Left lung (tissue), 10 donors: ENCODE measurements around the gene SMIM36. TPM values are rescaled to one million over a fixed set of nuclear protein-coding genes. Genes with fewer than 3 reads are reported as not detected.
"Not testable (repeated sequence)": the region's sequence is repeated elsewhere in the genome, so short reads cannot be mapped to it uniquely, and the experiment has no call there.

Experiments
- ATAC-seq: fragments of 200-7000 bp; cut with Tn5 transposase; one replicate; pipeline ENCODE4 v1.9.1; 2020; ENCODE audit warnings: moderate library complexity
- DNase-seq, 4 donors: peaks; one replicate each; pipeline ENCODE4 v3.0.0-alpha.2; 2013 to 2020
- H3K27ac ChIP-seq, 2 donors: fragments of 200-600 bp; sonication (generic) in 1 of 2; one replicate each; pipeline versions ENCODE4 v1.5.0 to v1.8.0; 2020 to 2021
- H3K27me3 ChIP-seq, 2 donors: fragments of 200-600 bp; sonication (generic) in 1 of 2; one replicate each; pipeline versions ENCODE4 v1.5.0 to v1.8.0; 2020 to 2021
- H3K36me3 ChIP-seq, 2 donors: fragments of 200-600 bp; sonication (generic) in 1 of 2; one replicate each; pipeline versions ENCODE4 v1.5.0 to v1.8.0; 2020 to 2021
- H3K4me1 ChIP-seq, 2 donors: fragments of 200-600 bp; one replicate each; pipeline ENCODE4 v1.8.0; 2021
- H3K4me3 ChIP-seq, 2 donors: fragments of 200-600 bp; sonication (generic) in 1 of 2; one replicate each; pipeline versions ENCODE4 v1.5.0 to v1.8.0; 2020 to 2021; ENCODE audit warnings: mild to moderate bottlenecking in 1 of 2
- H3K9me3 ChIP-seq, 2 donors: fragments of 200-600 bp; sonication (generic) in 1 of 2; one replicate each; pipeline versions ENCODE4 v1.5.0 to v1.8.0; 2020 to 2021
- intact Hi-C, 2 donors: fragments of 100-400 bp; cut with DNase I; formaldehyde crosslinking; loops; one replicate each; pipeline versions ENCODE4 v1.11.2 to v1.14.2; 2022
- polyA plus RNA-seq, 6 donors: library from polyadenylated mRNA; unstranded; fragments of 120-200 nt; gene quantifications; one replicate each; pipeline ENCODE4 v1.2.1, GENCODE V29; 2013; ENCODE audit not compliant: insufficient read length in 6 of 6
- total RNA-seq, 2 donors: library from RNA; stranded (reverse); fragmentation: NEBNext Ultra II Directional; extraction: Animal tissue kit (Norgen Biotek cat#: 25700); gene quantifications; one replicate each; pipeline ENCODE4 v1.2.1, GENCODE V29; 2021
- TF ChIP-seq, protein P1 (sequence below), 2 donors: fragments of 200-600 bp; sonication (generic) in 1 of 2; IDR thresholded peaks; one replicate each; pipeline versions ENCODE4 v1.5.0 to v1.8.0; 2021; ENCODE audit warnings: antibody characterized with exemption in 2 of 2
- donor health status: DM: no; HTN: yes; CAD: no.
- donor health status: DM: no; HTN: no; CAD: no.

Gene SMIM36
- total and polyA plus RNA-seq, 8 donors = 0.11 to 0.28 (median 0.26) TPM; not detected in 2

- H3K4me1 ChIP-seq = no peaks in the 10 kb centered on the region
- TF ChIP-seq, protein P1, sequence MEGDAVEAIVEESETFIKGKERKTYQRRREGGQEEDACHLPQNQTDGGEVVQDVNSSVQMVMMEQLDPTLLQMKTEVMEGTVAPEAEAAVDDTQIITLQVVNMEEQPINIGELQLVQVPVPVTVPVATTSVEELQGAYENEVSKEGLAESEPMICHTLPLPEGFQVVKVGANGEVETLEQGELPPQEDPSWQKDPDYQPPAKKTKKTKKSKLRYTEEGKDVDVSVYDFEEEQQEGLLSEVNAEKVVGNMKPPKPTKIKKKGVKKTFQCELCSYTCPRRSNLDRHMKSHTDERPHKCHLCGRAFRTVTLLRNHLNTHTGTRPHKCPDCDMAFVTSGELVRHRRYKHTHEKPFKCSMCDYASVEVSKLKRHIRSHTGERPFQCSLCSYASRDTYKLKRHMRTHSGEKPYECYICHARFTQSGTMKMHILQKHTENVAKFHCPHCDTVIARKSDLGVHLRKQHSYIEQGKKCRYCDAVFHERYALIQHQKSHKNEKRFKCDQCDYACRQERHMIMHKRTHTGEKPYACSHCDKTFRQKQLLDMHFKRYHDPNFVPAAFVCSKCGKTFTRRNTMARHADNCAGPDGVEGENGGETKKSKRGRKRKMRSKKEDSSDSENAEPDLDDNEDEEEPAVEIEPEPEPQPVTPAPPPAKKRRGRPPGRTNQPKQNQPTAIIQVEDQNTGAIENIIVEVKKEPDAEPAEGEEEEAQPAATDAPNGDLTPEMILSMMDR (IDR thresholded peaks at IDR 0.05) = no peak
- H3K27me3 ChIP-seq = peaks cover 0 to 6% of the 10 kb centered on the region in 2 donors
- no peaks in the 10 kb centered on the region for H3K36me3 ChIP-seq
- H3K27ac ChIP-seq = no peak overlapping the region
- intact Hi-C loops = no loop called here
- DNase-seq (no peak), ATAC-seq (no peak)
- H3K4me3 ChIP-seq = no peak overlapping the region
- no peaks in the 10 kb centered on the region for H3K9me3 ChIP-seq
These were observed 32.3 kb downstream of the SMIM36 start for GRCh38 chr17:55478971-55479370.

DNA sequence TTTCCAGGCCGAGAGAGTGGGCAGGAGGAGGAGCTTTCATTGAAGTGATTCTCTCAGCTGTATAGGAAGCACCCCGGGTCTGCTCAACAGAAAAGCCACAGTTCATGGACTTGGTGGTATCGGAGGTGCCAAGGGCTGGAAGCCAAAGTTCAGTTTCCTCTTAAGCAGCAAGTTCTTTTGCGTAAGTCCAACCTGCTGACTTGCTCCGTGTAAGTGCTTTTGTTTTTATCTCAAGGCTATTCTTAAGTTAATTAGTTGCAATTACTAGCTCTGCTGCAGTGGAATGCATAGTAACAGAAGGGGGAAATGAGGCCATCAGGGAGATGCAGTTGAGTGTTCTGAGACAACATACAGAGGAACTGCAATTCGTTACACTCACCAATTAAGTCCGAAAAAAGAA is 44.6 kb downstream of the SMIM36 start:
- Histone ChIP-seq H3K27ac (no peak overlapping the region), H3K4me1 (no peaks in the 10 kb centered on the region), H3K4me3 (no peak overlapping the region), H3K36me3 (no peaks in the 10 kb centered on the region), H3K27me3 (no peaks in the 10 kb centered on the region), H3K9me3 (no peaks in the 10 kb centered on the region)
- intact Hi-C loops = no loop called here
- no peak for ATAC-seq
- DNase-seq = no peak
- TF ChIP-seq, protein P1 (IDR thresholded peaks at IDR 0.05) = no peak

DNA sequence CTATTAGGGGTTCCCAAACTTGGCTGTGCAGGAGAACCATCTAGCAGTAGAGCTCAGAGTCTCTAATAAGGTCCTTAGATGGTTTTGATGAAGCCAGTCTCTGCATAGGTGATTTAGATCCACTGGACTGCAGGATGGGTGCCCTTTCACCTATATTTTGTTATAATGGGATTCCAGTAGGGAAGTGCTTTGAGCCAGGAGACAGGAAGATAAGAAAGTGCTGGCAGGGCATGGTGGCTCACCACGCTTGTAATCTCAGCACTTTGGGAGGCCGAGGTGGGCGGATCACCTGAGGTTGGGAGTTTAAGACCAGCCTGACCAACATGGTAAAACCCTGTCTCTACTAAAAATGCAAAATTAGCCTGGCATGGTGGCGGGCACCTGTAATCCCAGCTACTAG is 45.5 kb downstream of the SMIM36 start:
- H3K4me3 ChIP-seq, H3K27me3 ChIP-seq, H3K27ac ChIP-seq, H3K9me3 ChIP-seq, intact Hi-C loops, H3K4me1 ChIP-seq, DNase-seq, H3K36me3 ChIP-seq, ATAC-seq: not testable (repeated sequence)

- intact Hi-C loops = no loop called here
- Histone ChIP-seq H3K4me3 (no peak overlapping the region), H3K27ac (no peak overlapping the region), H3K4me1 (no peaks in the 10 kb centered on the region), H3K27me3 (no peaks in the 10 kb centered on the region), H3K9me3 (no peaks in the 10 kb centered on the region), H3K36me3 (no peaks in the 10 kb centered on the region)
- no peak for ATAC-seq
- no peak for DNase-seq
- TF ChIP-seq, protein P1 (IDR thresholded peaks at IDR 0.05) = no peak
These were observed 47.7 kb downstream of the SMIM36 start for GRCh38 chr17:55463600-55463999.

DNA sequence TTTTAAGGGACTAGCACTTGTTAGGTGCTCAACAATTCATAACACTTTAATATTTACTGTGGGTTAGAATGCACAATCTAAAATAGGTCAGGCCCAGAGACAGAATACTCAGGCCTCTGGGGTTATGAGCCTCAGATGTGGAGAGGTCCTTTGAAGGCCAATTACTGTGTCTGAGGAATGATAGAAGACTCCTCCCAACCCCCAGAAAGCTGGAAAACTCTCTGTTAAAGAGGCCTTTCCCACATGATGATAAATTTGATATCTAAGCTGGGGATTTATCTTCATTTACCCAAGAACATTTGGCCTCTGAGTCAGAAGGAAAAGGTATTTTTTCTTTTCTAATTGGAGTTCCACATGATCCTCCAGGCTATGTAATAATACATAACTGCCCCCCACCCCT is 48.5 kb downstream of the SMIM36 start:
- Histone ChIP-seq H3K27ac (no peak overlapping the region), H3K36me3 (no peaks in the 10 kb centered on the region), H3K4me3 (no peak overlapping the region), H3K9me3 (no peaks in the 10 kb centered on the region), H3K27me3 (no peaks in the 10 kb centered on the region), H3K4me1 (no peaks in the 10 kb centered on the region)
- ATAC-seq = no peak
- intact Hi-C loops = no loop called here
- TF ChIP-seq, protein P1 (IDR thresholded peaks at IDR 0.05) = no peak
- no peak for DNase-seq

- no peaks in the 10 kb centered on the region for H3K4me1 ChIP-seq
- intact Hi-C loops = no loop called here
- TF ChIP-seq, protein P1 (IDR thresholded peaks at IDR 0.05) = no peak
These were observed 49.0 kb downstream of the SMIM36 start for GRCh38 chr17:55462234-55462633.

More at GRCh38 chr17:55462234-55462633, 49.0 kb downstream of the SMIM36 start:
- H3K27me3 ChIP-seq = no peaks in the 10 kb centered on the region
- no peak for DNase-seq
- no peak overlapping the region for H3K27ac ChIP-seq
- no peaks in the 10 kb centered on the region for H3K9me3 ChIP-seq
- no peak overlapping the region for H3K4me3 ChIP-seq
- no peaks in the 10 kb centered on the region for H3K36me3 ChIP-seq
- no peak for ATAC-seq
